ENCODE results near the gene TAB2. TPM values are rescaled to one million over a fixed set of nuclear protein-coding genes. Genes with fewer than 3 reads are reported as not detected.

Gene TAB2
- total and polyA plus RNA-seq, 2 donors (not counting 1 experiment from before 2014, with no cell fraction given) = 31.6 to 88.5 TPM

GRCh38 chr6:149359440-149359839 lies 41.9 kb downstream of the TAB2 start:
- POLR2A ChIA-PET = no interaction called here
- no peak for DNase-seq
- Histone ChIP-seq H3K4me2 (replicated peaks; ENCODE audit: low read depth, low read length, poor library complexity, severe bottlenecking) (no peak overlapping the region), H3K9ac (ENCODE audit: low read length) (no peak overlapping the region), H3K27me3 (replicated peaks in 1 of 4; ENCODE audit: control extremely low read depth in 1 of 4, control insufficient read depth in 3 of 4, insufficient read depth in 4 of 4, low read length in 3 of 4) (no peaks in the 10 kb centered on the region), H3K36me3 (replicated peaks in 1 of 2; ENCODE audit: control extremely low read depth in 1 of 2, control insufficient read depth in 1 of 2, extremely low read depth in 1 of 2, insufficient read depth in 2 of 2, low read length in 1 of 2) (peaks cover 3 to 5% of the 10 kb centered on the region in 2 experiments), H4K20me1 (ENCODE audit: control insufficient read depth, insufficient read depth, low read length, poor library complexity, severe bottlenecking) (peaks cover 57% of the 10 kb centered on the region), H3K79me2 (ENCODE audit: control insufficient read depth, insufficient read depth, low read length) (peaks cover 98% of the 10 kb centered on the region), H3K4me1 (ENCODE audit: control insufficient read depth in 2 of 2, insufficient read depth in 2 of 2, low read length in 2 of 2) (peaks cover 0 to 4% of the 10 kb centered on the region in 2 donors), H2AFZ (ENCODE audit: insufficient read depth, low read depth, low read length, poor library complexity, severe bottlenecking) (no peak overlapping the region), H3K4me3 (ENCODE audit: control extremely low read depth in 1 of 5, extremely low read depth in 1 of 5, insufficient read depth in 1 of 5, low read depth in 2 of 5, low read length in 4 of 5) (no peak overlapping the region), H3K9me3 (ENCODE audit: control extremely low read depth in 1 of 3, control insufficient read depth in 2 of 3, insufficient read depth in 1 of 3, low read length in 2 of 3) (peaks cover 0 to 10% (median 0%) of the 10 kb centered on the region in 3 donors), H3K27ac (ENCODE audit: low read length in 2 of 2) (no peak overlapping the region)
- Mint-ChIP-seq H3K9me3 (ENCODE audit: insufficient read depth) (peaks cover 2% of the 10 kb centered on the region), H3K4me1 (peaks cover 50% of the 10 kb centered on the region), H3K27ac (no peak overlapping the region), H3K27me3 (no peaks in the 10 kb centered on the region), H3K4me3 (no peak overlapping the region)
- CTCF ChIA-PET = interaction anchor here (1.1 to 1.5 kb wide), 3 partner anchors 8 to 170 kb away, joined by 4 to 5 read pairs (median 4); no protein-coding TSS in a partner anchor
- ATAC-seq (ENCODE audit: low read depth) = no peak
- intact Hi-C loops (cut with micrococcal nuclease) = no loop called here
- TF ChIP-seq, protein P1, sequence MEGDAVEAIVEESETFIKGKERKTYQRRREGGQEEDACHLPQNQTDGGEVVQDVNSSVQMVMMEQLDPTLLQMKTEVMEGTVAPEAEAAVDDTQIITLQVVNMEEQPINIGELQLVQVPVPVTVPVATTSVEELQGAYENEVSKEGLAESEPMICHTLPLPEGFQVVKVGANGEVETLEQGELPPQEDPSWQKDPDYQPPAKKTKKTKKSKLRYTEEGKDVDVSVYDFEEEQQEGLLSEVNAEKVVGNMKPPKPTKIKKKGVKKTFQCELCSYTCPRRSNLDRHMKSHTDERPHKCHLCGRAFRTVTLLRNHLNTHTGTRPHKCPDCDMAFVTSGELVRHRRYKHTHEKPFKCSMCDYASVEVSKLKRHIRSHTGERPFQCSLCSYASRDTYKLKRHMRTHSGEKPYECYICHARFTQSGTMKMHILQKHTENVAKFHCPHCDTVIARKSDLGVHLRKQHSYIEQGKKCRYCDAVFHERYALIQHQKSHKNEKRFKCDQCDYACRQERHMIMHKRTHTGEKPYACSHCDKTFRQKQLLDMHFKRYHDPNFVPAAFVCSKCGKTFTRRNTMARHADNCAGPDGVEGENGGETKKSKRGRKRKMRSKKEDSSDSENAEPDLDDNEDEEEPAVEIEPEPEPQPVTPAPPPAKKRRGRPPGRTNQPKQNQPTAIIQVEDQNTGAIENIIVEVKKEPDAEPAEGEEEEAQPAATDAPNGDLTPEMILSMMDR (IDR thresholded peaks at IDR 0.05) = no peak
- no peak for TF ChIP-seq EZH2 (IDR thresholded peaks at IDR 0.05; ENCODE audit: borderline replicate concordance, insufficient read depth, low read depth, low read length, poor library complexity, severe bottlenecking)

GRCh38 chr6:149360536-149360935 lies 43.0 kb downstream of the TAB2 start:
- H3K27me3 ChIP-seq (replicated peaks in 1 of 4; ENCODE audit: control extremely low read depth in 1 of 4, control insufficient read depth in 3 of 4, insufficient read depth in 4 of 4, low read length in 3 of 4) = no peaks in the 10 kb centered on the region
- H3K9me3 Mint-ChIP-seq (ENCODE audit: insufficient read depth) = peaks cover 2% of the 10 kb centered on the region
- H3K4me3 Mint-ChIP-seq = no peak overlapping the region
- no peak overlapping the region for H3K4me3 ChIP-seq (ENCODE audit: control extremely low read depth in 1 of 5, extremely low read depth in 1 of 5, insufficient read depth in 1 of 5, low read depth in 2 of 5, low read length in 4 of 5)
- no peaks in the 10 kb centered on the region for H3K27me3 Mint-ChIP-seq
- no peak for DNase-seq
- no peak overlapping the region for H3K9ac ChIP-seq (ENCODE audit: low read length)
- no peak overlapping the region for H2AFZ ChIP-seq (ENCODE audit: insufficient read depth, low read depth, low read length, poor library complexity, severe bottlenecking)
- H3K27ac Mint-ChIP-seq = no peak overlapping the region
- H3K36me3 ChIP-seq (replicated peaks in 1 of 2; ENCODE audit: control extremely low read depth in 1 of 2, control insufficient read depth in 1 of 2, extremely low read depth in 1 of 2, insufficient read depth in 2 of 2, low read length in 1 of 2) = peaks cover 3 to 4% of the 10 kb centered on the region in 2 experiments
- WGBS (ENCODE audit: insufficient coverage) = 95% methylated on average over 2 of the region's 3 CpGs
- ATAC-seq (ENCODE audit: low read depth) = no peak
- H3K4me1 Mint-ChIP-seq = peaks cover 56% of the 10 kb centered on the region
- intact Hi-C loops (cut with micrococcal nuclease) = no loop called here
- CTCF ChIA-PET = interaction anchor here (1.5 kb wide), 1 partner anchor 10 kb away, joined by 5 read pairs; no protein-coding TSS in a partner anchor
- POLR2A ChIA-PET = no interaction called here
- H3K4me1 ChIP-seq (ENCODE audit: control insufficient read depth in 2 of 2, insufficient read depth in 2 of 2, low read length in 2 of 2) = peaks cover under 1 to 14% of the 10 kb centered on the region in 2 donors
- no peak overlapping the region for H3K27ac ChIP-seq (ENCODE audit: low read length in 2 of 2)
- H3K79me2 ChIP-seq (ENCODE audit: control insufficient read depth, insufficient read depth, low read length) = peaks cover 98% of the 10 kb centered on the region
- no peak overlapping the region for H3K4me2 ChIP-seq (replicated peaks; ENCODE audit: low read depth, low read length, poor library complexity, severe bottlenecking)
- peaks cover 52% of the 10 kb centered on the region for H4K20me1 ChIP-seq (ENCODE audit: control insufficient read depth, insufficient read depth, low read length, poor library complexity, severe bottlenecking)
- peaks cover 0 to 10% (median 0%) of the 10 kb centered on the region in 3 donors for H3K9me3 ChIP-seq (ENCODE audit: control extremely low read depth in 1 of 3, control insufficient read depth in 2 of 3, insufficient read depth in 1 of 3, low read length in 2 of 3)
- TF ChIP-seq, protein P1 (IDR thresholded peaks at IDR 0.05) = no peak
- no peak for TF ChIP-seq EZH2 (IDR thresholded peaks at IDR 0.05; ENCODE audit: borderline replicate concordance, insufficient read depth, low read depth, low read length, poor library complexity, severe bottlenecking)
